GM21723 (cell line): ENCODE data around the gene SNHG17.

Source experiments
- ATAC-seq: cut with Tn5 transposase; IDR thresholded peaks from one replicate; pipeline ENCODE4 v1.9.1; 2021; ENCODE audit warnings: mild to moderate bottlenecking, moderate library complexity; ENCODE audit not compliant: unreplicated experiment

SNHG17 gene

DNA sequence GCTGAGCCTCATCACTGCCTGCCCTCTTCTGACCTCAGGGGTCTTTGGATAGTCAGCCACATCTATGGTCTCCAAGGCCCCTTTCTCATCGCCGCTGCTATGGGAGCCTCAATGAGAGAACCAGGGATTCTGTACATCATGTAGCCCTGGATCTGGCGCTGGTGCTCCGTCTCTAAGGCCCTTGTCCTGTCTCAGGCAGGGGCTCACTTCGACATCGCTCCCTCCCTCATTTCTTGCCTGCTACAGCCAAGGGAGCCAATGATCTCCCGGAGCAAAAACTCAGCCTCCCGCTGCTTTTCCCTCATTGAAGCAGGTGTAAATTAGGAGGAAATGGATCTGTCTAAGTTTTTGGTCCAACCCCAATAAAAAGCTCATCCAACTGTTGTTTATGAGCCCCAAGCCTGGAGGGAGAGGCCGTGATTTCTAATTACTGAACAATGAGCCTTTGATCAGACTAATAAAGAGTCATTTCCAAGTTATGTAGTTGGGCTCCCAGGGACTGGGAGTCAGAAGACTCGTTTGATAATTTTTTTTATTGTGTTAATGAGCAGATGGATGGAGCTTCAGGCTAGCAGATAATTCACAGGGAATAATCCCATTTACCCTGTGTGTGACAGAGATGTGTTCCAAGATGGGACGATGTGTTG, 58.0 kb downstream of the SNHG17 start:
- no peak for ATAC-seq

DNA sequence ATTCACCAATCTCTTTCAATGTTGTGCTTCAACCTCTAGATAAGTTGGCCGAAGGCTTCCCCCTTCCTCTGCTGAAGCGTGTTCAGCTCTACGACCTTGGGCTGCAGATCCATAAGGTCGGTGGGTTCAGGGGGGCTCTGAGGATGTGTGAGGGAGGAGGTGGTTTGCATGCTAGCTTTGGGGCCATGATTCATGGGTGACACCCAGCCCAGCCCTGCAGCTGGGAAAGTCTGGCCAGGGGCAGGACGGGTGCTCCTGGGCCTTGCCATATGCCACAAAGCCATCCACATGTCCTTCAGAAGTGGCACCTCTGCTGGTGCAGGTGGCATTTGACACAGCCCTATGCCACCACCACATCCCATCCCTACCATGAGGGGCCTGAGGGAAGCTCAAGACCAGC, 61.2 kb downstream of the SNHG17 start:
- ATAC-seq = no peak

DNA sequence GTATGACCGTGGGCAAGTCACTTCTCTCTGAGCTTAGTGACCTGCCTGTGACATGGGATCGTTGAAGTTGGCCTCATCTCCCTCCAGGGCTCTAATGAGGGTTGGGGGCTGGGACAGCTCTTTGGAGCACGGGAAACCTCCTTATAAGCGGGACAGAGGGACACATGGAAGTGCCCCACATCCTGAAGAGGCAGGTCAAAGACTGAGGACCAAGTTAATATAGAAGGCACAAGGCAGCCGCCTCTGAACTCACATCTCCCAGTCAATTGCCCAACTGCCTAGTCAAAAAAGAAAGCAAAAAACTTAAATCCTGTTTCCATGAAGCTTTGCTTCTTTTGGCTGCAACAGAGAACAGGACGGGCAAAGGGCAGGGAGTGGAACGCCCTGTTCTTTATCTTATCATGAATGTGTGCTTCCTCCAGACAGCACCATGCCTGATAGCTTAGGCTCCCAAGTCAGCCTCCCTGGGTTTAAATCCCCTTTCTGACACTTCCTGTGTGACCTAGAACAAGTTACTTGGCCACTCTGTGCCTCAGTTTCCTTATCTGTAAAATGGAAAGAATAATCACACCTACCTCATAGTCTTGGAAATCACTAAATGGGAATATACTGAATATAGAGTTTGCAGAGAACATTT, 61.8 kb downstream of the SNHG17 start:
- ATAC-seq = no peak

DNA sequence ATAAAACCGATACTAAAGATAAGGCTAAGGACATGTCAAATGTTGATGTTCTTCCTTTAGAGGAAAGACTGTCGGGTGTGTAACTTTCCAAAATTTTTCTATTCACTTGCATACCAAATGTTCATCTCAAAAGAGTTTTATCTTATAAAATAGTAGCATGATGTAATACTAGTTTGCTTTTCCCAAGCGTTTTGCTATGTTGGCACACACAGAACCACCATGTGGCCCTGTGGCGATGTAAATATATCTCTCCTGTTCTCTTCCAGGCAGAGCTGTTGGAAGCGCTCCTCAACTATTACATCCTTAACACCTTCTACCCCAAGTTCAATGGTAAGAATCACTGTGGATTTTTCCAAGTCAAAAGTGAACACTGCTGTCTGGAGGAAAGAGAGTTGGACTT, 62.3 kb downstream of the SNHG17 start:
- ATAC-seq = no peak
